GM21381 (cell line): ENCODE data around the gene INTU.

ENCODE experiments used
- ATAC-seq: cut with Tn5 transposase; IDR thresholded peaks from one replicate; pipeline ENCODE4 v1.9.1; 2021; ENCODE audit warnings: mild to moderate bottlenecking, moderate library complexity; ENCODE audit not compliant: unreplicated experiment

Gene INTU

DNA sequence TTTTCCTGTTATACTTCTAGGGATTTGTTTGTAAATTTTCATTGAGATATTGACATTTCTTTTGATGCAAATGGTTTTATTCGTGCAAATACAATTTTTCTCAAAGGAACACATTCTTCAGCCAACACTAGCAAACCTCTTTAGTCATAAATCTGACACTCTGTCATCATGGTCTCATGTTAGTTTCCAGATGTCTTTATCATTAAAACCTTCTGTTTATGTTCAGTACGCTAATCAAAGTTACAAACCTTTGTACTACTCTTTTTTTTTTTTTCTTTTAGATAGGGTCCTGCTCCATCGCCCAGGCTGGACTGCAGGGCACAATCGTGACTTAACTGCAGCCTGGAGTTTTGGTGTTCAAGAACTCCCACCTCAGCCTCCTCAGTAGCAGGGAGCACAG is 104.5 kb downstream of the INTU start:
- ATAC-seq: no peak

DNA sequence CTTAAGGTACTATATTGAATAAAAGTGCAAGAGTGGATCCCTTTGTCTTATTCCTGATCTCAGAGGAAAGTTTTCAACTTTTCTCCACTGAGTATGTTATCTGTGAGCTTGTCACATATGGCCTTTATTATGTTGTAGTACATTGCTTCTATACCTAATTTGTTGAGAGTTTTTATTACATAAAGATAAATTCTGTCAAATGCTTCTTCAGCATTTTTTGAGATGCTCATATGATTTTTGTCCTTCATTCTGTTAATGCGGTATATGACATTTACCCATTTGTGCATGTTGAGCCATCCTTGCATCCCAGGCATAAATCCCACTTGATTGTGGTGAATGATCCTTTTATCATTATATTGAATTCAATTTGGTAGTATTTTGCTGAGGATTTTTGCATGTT is 108.5 kb downstream of the INTU start:
- no peak for ATAC-seq

DNA sequence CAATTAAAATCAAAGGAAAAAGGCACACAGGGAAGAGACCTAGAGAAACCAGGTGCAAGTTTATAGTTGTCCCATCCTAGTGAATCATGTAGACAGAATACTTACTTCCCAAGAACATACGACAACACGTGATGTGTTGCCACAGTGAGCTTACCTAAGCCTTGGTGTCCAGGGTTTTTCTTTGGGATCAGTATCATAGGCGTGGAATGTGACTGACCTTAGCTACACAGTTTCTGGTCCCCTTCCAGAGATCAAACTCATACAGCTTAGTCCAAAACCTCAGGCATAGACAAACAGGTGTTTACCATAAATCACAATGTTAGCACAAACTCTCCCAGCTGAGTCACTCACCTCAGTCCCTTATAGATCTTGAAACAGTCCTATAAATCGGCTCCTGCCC is 115.1 kb downstream of the INTU start:
- ATAC-seq: no peak

- no peak for ATAC-seq
Observed at GRCh38 chr4:127748957-127749356, 116.2 kb downstream of the INTU start.

DNA sequence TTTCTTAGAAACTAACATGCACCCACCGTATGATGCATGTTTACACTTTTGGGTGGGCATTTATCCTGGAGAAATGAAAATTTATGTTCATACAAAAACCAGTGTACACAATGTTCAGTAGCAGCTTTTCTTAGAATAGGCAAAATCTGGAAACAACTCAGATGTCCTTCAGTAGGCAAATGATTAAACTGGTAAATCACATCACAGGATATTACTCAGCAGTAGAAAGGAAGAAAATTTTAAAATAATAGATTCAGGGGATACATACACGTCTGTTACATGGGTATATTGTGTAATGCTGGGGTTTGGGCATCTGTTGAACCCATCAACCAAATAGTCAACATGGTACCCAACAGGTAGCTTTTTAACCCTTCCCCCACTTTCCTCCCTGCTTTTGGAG is 124.1 kb downstream of the INTU start:
- no peak for ATAC-seq

GRCh38 chr4:127759228-127759820 is 126.6 kb downstream of the INTU start:
- ATAC-seq: peak; percentile 79

GRCh38 chr4:127759893-127760292 is 127.1 kb downstream of the INTU start:
- ATAC-seq: no peak

DNA sequence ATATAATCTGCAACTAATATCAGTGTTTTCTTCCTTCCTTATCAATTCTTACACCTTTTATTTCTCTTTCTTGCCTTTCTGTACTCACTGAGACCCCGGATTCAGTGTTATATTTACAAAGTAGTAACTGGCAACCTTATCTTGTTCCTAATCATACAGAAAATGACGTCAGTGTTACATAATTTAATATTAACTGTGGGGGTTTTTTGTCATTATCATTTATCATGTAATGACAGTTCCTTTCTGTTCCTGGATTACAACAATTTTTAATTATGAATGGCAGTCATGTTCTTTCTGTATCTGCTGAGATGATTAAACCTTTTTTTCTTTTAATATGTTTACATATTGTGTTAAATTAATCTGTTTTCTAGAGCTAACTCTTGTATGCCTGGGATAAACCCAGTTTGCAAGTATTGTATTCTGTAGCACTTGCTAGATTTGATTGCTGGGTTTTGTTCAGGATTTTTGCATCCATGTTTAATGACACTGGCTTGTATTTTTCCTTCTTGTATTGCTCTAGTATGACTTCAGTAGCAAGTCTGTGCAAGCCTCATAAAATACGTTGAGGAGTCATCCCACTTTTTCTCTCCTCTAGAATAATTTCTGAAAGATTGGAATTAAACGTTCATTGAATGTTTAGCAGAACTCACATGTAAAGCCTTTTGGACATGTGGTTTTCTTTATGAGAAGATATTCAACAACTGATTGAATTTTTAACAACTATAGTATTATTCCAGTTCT is 138.9 kb downstream of the INTU start:
- ATAC-seq: no peak

DNA sequence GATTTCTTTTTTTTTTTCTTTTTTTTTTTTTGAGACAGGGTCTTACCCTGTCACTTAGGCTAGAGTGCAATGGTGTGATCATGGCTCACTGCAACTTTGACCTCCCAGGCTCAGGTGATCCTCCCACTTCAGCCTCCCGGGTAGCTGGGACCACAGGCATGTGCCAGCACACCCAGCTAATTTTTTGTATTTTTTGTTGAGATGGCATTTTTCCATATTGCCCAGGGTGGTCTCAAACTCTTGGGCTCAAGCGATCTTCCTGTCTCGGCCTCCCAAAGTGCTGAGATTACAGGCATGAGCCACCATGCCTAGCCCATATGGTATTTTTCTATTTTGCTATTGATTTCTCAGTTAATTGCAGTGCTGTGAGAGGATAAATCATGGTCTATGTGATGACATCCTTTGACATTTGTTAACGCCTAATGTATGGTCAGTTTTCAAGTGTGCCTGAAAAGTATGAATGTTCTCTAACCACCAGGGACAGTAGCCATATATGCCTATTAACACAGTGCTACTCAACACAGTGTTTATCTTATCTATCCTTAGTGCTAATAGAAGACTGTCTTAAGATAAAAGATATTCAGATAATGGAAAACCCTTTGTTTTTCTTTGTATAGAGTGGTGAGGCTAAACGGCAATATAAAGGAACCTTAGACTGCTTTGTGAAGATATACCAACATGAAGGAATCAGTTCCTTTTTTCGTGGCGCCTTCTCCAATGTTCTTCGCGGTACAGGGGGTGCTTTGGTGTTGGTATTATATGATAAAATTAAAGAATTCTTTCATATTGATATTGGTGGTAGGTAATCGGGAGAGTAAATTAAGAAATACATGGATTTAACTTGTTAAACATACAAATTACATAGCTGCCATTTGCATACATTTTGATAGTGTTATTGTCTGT is 140.3 kb downstream of the INTU start:
- no peak for ATAC-seq

GRCh38 chr4:127775843-127776242 is 143.1 kb downstream of the INTU start:
- no peak for ATAC-seq
